HG02678 (cell line): Measurements from ENCODE around the gene PLXNA3.
A peak's percentile ranks its signal among the peaks of the same experiment; 100 is the strongest.

Experiments used
- ATAC-seq: cut with Tn5 transposase; IDR thresholded peaks from one replicate; pipeline ENCODE4 v1.9.1; 2021; ENCODE audit warnings: mild to moderate bottlenecking, moderate library complexity; ENCODE audit not compliant: unreplicated experiment

PLXNA3 gene

GRCh38 chrX:154457491-154458115 is 478 bp upstream of the PLXNA3 start:
- ATAC-seq = peak; percentile 73

GRCh38 chrX:154458954-154459778 is 1.1 kb downstream of the PLXNA3 start:
- no peak for ATAC-seq

GRCh38 chrX:154459832-154460231 is 1.8 kb downstream of the PLXNA3 start:
- ATAC-seq = no peak

- ATAC-seq = no peak
These were observed 2.2 kb downstream of the PLXNA3 start for GRCh38 chrX:154460326-154460725.

DNA sequence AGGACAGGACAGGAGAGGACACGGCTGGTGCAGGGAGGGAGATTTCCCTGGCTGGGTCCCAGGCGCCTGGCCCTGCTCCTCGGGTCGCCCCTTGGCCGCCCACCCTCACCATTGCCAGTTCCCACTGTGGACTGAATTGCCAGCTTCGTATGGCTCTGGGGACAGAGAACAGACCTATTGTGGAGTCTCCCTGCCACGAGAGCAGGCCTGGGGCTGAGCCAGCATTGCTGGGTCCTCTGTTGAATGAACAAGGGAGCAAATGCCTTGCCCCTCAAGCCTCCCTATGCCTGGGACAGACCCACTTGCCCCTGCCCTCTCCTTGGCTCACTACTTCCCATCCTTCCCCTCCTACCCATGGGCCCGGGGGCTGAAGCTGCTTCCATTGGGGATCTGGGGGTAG is 4.3 kb downstream of the PLXNA3 start:
- no peak for ATAC-seq

DNA sequence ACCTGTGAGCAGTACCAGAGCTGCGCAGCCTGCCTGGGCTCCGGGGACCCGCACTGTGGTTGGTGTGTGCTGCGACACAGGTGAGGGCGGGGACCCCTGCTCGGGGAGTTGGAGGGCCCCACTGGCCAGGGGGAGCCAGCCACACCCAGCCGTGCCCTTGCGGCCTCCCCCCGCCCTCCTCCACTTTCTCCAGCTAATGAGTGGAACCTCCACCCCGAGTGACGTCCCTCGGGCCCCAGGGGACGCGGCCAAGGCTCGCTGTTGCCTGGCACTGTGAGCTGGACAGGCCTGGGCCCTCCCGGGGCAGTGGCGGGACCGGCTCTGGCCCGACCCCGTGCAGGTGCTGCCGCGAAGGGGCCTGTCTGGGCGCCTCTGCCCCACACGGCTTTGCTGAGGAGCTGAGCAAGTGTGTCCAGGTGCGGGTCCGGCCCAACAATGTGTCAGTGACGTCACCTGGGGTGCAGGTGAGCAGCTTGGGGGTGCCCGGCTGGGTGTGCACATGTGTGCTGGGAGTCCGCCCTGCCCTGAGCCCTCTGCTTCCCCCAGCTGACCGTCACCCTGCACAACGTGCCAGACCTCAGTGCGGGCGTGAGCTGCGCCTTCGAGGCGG is 5.6 kb downstream of the PLXNA3 start:
- no peak for ATAC-seq

- no peak for ATAC-seq
These were observed 6.8 kb downstream of the PLXNA3 start for GRCh38 chrX:154464806-154465365.

DNA sequence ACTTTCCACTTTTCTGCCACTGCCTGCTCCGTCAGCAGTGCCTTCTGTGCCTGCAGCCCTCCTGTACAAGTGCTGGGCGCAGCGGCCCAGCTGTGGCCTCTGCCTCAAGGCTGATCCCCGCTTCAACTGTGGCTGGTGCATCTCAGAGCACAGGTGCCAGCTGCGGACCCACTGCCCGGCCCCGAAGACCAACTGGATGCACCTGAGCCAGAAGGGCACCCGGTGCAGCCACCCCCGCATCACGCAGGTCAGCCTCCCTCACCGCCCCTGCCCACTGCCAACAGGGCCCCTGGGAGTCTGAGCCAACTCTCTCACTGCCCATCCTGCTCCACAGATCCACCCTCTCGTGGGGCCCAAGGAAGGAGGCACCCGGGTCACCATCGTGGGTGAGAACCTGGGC is 7.5 kb downstream of the PLXNA3 start:
- no peak for ATAC-seq

- no peak for ATAC-seq
These were observed 8.0 kb downstream of the PLXNA3 start for GRCh38 chrX:154466036-154466435.

GRCh38 chrX:154466907-154467306 is 8.8 kb downstream of the PLXNA3 start:
- no peak for ATAC-seq

- no peak for ATAC-seq
These were observed 9.5 kb downstream of the PLXNA3 start for GRCh38 chrX:154467556-154467955.

DNA sequence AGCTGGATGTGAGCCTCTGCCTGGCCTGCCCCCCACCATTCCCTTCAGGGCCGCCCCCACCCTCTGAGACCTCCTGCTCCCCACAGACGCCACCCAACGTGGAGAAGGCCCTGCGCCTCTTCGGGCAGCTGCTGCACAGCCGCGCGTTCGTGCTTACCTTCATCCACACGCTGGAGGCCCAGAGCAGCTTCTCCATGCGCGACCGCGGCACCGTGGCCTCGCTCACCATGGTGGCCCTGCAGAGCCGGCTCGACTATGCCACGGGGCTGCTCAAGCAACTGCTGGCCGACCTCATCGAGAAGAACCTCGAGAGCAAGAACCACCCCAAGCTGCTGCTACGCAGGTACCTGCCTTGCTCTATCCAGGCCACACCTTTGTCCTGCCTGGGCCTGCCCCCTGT is 10.1 kb downstream of the PLXNA3 start:
- no peak for ATAC-seq

DNA sequence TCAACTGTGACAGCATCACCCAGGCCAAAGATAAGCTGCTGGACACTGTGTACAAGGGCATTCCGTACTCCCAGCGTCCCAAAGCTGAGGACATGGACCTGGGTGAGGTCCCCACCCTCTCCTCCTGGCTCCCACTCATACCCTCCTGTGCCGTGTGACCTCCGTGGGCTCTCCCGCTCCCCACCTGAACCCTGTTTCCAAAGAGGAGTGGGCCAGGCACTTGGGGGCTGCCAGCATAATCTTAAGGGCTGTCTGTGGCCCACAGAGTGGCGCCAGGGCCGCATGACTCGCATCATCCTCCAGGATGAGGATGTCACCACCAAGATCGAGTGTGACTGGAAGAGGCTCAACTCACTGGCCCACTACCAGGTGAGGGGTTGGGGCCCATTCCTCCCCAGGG is 11.0 kb downstream of the PLXNA3 start:
- ATAC-seq = no peak

DNA sequence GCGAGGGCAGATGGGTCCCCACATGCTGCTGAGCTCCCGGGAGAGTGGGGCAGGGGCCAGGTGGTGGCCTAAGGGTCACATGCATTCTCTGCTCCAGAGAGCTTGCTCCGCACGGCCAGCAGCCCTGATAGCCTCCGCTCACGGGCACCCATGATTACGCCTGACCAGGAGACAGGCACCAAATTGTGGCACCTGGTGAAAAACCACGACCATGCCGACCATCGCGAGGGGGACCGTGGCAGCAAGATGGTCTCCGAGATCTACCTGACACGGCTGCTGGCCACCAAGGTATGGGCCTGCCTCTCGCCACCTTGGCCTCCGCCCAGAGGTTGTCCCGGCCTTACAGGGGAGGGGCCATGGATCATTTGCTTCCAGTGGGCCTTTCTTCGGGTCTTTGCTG is 11.8 kb downstream of the PLXNA3 start:
- ATAC-seq = no peak

GRCh38 chrX:154470434-154470833 is 12.4 kb downstream of the PLXNA3 start:
- no peak for ATAC-seq

DNA sequence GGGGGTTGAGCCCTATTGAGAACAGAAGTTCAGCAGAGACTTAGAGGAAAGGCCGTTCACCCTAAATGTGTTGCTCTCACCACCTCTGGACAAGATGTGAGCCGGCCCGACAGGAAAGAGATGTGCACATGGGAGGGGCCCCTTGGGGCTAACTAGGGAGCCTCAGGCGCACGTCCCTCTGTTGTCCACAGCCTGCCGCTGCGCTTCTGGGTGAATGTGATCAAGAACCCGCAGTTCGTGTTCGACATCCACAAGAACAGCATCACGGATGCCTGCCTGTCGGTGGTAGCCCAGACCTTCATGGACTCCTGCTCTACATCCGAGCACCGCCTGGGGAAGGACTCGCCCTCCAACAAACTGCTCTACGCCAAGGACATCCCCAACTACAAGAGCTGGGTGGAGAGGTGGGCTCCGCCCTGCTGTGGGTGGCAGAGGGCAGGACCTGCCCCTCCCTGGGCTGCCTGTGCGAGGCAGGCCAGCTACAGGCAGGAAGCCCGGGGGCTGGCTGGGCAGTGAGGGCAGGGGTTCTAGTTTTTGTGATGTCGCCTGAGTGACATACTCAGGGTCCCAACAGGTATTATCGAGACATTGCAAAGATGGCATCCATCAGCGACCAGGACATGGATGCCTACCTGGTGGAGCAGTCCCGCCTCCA is 13.0 kb downstream of the PLXNA3 start:
- ATAC-seq = no peak

GRCh38 chrX:154471839-154472684 is 14.0 kb downstream of the PLXNA3 start:
- no peak for ATAC-seq

GRCh38 chrX:154472685-154473632 is 14.9 kb downstream of the PLXNA3 start:
- ATAC-seq = no peak

GRCh38 chrX:154473683-154474082 is 15.6 kb downstream of the PLXNA3 start:
- ATAC-seq = no peak
